Stimulated activated CD8-positive, alpha-beta memory T cell treated with anti-CD3 and anti-CD28 coated beads, Interleukin-4, amount 100 ng/mL, for 1 hour (primary cell): Measurements from ENCODE around the gene GOLGA6C.
"Not testable (repeated sequence)": the region's sequence is repeated elsewhere in the genome, so short reads cannot be mapped to it uniquely, and the experiment has no call there.

Experiments
- DNase-seq, 2 donors: peaks; one replicate each; pipeline ENCODE4 v3.0.0-alpha.2; 2020; ENCODE audit warnings: low read depth in 2 of 2, low spot score in 1 of 2

Gene GOLGA6C

DNA sequence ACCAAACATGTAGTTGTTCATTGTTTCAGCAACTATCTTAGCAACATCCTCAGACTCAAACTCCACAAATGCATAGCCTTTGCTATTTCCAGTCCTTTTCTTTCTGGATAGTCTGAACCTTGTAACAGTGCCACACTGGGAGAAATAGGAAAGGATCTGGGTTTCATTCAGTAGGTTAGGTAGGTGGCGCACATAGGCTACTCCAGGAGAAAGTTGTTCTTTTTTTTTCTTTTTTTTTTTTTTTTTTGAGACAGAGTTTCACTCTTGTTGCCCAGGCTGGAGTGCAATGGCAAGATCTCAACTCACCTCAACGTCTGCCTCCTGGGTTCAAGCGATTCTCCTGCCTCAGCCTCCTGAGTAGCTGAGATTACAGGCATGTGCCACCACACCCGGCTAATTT lies 5.8 kb upstream of the GOLGA6C start:
- DNase-seq: not testable (repeated sequence)

DNA sequence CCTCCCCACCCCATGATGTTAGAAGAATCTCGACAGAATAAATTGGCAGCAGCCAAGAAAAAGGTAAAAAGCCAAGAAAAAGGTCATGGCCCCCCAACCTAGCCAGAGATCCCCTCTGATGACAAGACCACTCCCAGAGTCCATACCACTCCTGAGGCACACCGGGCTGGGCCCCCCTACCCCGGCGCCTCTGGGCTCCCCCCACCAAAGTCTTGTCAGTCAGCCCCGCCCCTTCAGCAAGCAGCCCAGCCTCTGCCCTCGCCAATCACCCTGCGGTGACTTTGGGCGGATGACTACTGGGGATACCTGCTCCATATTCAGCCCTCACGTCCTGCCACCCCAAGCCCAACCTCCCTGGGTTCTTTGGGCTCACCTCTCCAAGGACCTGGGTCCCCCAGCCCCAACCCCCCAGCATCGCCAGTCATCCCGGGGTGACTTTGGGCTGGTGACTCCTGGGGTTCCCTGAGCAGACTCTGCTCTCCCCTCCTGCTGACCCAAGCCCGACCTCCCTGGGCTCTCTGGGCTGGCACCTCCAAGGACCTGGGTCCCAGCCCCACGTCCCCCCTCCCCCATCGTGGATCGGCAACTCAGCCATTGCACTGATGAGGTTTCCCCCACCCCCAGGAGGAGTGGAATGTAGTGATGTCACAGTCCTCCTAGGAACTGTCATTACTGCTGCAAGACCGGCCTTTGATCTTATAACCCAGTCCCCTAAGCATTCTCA lies 648 bp downstream of the GOLGA6C start:
- not testable (repeated sequence) for DNase-seq

DNA sequence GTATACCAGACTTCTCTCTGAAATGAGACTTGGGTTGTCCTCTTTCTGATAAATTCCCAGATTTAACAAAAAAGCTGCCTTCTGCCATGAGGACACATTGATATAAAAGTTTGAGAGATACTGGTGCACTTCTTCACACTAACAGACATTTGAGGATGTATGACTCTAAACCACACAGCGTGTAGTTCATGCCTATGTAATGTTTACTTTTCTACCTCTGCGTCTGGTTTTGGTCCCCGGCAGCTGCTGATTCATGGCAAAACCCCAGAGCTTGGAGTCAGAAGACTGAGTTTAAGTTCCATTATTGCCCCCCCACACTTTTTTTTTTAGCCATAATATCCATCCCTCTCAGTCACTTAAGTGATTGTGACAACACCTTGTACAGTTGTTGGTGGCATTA lies 1.7 kb downstream of the GOLGA6C start:
- DNase-seq: not testable (repeated sequence)

GRCh38 chr15:75273751-75274359 lies 15.7 kb downstream of the GOLGA6C start:
- not testable (repeated sequence) for DNase-seq

DNA sequence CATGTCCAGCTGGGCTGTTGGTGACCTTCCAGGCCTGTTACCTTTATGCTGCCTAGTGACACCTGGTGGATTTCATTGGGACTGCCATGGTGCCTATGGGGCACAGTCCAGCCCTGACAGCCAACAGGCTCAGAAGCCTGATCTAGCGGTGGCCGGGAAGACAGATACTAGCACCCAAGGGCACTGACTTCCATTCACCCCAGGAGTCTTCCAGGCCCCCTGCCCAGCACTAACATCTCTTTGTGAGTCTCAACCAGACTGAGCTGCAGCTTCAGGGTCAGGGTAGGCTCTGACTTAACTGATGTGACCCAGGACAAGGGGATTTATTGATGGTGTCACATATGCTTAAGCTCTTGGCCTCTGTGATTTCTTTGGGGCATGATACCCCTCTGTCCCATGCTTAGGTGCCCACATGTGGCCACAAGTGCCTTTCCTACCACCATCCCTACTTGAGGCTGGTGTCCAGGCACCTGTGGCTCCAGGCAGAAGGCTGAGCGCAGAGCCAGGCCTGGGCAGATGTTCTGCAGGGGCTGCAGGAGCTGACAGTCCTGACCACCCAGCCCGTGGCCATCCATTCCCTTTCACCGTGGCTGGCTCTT lies 16.5 kb downstream of the GOLGA6C start:
- peak in 1 of 2 donors; percentile 19 for DNase-seq

GRCh38 chr15:75275617-75276016 lies 17.5 kb downstream of the GOLGA6C start:
- not testable (repeated sequence) for DNase-seq

GRCh38 chr15:75278497-75278896 lies 20.4 kb downstream of the GOLGA6C start:
- not testable (repeated sequence) for DNase-seq

GRCh38 chr15:75282572-75282971 lies 24.4 kb downstream of the GOLGA6C start, which contains the start of gene GOLGA6D:
Gene GOLGA6D, plus strand, starts transcription at chr15:75282835. Its CDS starts 41 bp downstream, at chr15:75282876.
- not testable (repeated sequence) for DNase-seq

GRCh38 chr15:75284152-75284551 lies 26.0 kb downstream of the GOLGA6C start:
- DNase-seq: not testable (repeated sequence)

GRCh38 chr15:75293660-75294059 lies 35.5 kb downstream of the GOLGA6C start:
- not testable (repeated sequence) for DNase-seq

DNA sequence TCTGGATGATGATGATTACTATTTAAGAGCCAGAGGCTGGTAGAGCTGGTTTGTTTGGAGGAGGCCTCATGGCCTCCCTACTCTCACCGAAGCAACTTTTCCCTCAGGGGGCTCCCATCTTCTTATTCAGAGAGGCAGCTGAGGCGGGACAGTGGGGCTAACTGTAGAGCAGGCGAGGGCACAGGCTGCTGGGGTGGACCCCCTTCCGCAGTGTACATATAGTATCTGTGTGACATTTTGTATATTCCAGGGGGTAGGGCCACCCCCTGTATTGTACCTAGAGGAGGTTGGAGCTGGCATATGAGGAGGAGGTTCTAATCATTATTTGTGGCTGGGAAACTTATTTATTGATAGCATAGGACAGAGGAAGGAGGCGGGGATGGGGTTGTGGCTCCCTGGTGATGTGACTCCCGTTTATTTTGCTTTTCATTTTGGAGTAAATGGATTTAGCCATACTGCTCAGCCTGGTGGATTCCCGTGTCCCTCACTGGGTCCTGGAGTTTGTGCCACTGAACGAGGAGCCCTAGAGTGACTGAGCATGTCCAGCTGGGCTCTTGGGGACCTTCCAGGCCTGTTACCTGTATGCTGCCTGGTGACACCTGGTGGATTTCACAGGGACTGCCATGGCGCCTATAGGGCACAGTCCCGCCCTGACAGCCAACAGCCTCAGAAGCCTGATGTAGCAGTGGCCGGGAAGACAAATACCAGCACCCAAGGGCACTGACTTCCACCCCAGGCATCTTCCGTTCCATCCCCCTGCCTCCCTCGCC lies 40.6 kb downstream of the GOLGA6C start:
- not testable (repeated sequence) for DNase-seq

DNA sequence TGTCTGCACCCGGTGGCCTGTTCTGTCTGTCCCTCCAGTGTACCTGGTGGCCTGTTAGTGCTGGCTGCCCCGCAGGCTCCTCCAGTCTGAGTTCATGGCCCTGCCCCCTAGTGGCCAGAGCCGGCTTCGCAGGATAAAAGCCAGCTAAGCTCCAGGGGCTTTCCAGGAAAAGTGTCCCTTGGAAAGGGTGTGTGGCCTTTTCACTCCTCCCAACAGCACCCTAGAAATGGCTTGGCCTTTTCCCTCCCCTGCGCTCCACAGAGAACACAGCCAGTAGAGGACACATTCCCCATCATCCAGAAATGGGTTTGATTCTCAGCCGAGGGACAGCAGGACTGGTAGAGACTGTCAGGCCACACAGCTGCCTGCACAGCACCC lies 41.2 kb downstream of the GOLGA6C start:
- DNase-seq: peak in 1 of 2 donors; percentile 34

- DNase-seq: not testable (repeated sequence)
Measured at GRCh38 chr15:75300026-75300425, 41.9 kb downstream of the GOLGA6C start.

GRCh38 chr15:75302318-75302717 lies 44.2 kb downstream of the GOLGA6C start:
- no peak for DNase-seq

- DNase-seq: not testable (repeated sequence)
Measured at GRCh38 chr15:75302753-75303152, 44.6 kb downstream of the GOLGA6C start.

- no peak for DNase-seq
Measured at GRCh38 chr15:75306188-75306587, 48.1 kb downstream of the GOLGA6C start.

DNA sequence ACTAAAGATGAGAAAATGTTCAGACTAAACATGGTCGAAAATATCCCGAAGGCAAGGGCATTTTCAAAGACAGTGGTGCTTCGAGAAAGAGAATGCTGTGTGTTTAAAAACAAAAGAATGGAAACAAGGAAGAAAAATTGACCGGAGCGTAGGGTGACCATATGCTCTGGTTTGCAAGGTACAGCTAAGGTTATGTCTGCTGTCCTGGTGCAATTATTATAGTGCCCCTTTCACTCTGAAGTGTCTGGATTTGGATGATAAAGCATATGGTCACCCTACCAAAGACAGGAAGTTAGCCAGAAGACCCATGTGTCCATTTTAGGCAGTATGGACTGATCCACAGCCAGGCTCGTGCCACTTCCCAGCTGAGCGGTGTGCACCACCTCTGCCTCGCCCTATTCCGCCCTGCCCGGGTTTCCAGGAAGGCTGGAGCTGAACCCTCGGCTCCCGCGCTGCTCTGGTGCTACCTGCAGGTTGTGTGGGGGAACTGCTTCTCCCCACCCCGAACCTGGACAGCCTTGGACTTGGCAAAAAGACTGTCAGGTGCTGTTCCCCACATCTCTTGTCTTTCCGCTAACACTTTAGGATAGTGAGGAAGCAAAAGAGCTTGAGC lies 49.8 kb downstream of the GOLGA6C start:
- no peak for DNase-seq

DNA sequence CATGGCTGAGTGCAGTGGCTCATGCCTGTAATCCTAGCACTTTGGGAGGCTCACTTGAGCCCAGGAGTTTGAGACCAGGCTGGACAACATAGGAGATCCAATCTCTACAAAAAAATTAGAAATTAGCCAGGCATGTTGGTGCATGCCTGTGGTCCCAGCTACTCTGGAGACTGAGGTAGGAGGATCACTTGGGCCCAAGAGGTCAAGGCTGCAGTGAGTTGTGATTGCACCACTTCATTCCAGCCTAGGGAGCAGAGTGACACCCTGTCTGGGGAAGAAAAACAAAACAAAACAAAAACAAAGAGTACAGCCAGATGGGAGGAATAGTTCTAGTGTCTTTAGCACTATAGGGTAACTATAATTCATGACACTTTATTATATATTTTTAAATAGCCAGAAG lies 51.6 kb downstream of the GOLGA6C start:
- no peak for DNase-seq

- not testable (repeated sequence) for DNase-seq
Measured at GRCh38 chr15:75312548-75312947, 54.4 kb downstream of the GOLGA6C start.

DNA sequence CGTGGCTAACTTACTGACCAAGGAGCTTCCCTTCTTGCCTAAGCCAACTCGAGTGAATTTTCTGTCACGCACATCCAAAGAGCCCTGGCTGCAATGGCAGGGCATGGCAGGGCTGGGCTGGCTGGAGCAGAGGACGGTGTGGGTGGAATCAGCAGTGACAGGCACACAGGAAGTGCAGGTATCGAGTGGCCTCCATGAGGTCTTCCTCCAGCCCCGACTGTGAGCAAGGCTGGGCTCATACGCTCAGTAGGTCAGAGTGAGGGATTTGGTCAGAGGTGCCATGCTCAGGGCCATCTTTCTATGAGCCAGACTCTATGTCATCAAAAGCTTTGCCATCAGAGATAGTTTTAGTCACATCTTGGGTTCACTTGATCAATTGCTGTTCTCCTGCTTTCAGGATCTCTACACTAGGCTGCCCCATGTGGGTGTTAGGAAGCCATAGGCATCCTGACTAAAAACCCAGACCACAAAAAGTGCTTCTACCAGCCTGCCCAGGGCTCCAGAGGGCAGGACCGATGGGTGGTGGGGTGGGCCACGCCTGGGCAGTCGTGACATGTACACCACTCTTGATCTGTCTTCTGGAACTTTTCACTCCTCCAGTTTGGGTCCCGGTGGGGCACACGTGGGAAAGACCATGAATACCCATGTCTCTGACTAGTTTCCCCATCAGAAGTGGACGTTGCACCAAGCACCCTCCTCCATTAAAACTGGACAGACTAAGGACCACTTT lies 55.1 kb downstream of the GOLGA6C start:
- DNase-seq: no peak
